Measurements from ENCODE around the gene RAD23B.

The RAD23B gene

DNA sequence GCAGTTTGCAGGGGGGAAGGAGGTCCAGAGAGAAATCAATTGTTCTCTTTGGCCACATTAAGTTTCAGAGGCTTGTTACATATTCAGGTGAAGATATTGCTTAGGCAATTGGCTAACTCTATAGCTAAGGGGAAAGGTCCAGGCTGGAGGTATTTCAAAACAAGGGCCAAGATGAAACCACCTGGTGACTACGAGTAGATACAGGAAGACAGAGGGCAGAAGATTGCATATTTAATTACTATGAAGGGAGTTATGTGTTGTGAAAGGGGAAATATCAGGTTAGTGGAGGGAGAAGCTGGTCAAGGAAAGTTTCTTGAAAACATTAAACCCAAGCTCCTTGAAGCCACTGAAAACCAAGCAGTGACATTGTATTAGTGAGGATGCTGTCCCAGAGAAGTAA is 1.9 kb upstream of the RAD23B start (continued):
- TF ChIP-seq, protein P1, sequence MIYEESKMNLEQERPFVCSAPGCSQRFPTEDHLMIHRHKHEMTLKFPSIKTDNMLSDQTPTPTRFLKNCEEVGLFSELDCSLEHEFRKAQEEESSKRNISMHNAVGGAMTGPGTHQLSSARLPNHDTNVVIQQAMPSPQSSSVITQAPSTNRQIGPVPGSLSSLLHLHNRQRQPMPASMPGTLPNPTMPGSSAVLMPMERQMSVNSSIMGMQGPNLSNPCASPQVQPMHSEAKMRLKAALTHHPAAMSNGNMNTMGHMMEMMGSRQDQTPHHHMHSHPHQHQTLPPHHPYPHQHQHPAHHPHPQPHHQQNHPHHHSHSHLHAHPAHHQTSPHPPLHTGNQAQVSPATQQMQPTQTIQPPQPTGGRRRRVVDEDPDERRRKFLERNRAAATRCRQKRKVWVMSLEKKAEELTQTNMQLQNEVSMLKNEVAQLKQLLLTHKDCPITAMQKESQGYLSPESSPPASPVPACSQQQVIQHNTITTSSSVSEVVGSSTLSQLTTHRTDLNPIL (CRISPR knock-in tag; IDR thresholded peaks at IDR 0.05; ENCODE audit: low read depth): no peak

DNA sequence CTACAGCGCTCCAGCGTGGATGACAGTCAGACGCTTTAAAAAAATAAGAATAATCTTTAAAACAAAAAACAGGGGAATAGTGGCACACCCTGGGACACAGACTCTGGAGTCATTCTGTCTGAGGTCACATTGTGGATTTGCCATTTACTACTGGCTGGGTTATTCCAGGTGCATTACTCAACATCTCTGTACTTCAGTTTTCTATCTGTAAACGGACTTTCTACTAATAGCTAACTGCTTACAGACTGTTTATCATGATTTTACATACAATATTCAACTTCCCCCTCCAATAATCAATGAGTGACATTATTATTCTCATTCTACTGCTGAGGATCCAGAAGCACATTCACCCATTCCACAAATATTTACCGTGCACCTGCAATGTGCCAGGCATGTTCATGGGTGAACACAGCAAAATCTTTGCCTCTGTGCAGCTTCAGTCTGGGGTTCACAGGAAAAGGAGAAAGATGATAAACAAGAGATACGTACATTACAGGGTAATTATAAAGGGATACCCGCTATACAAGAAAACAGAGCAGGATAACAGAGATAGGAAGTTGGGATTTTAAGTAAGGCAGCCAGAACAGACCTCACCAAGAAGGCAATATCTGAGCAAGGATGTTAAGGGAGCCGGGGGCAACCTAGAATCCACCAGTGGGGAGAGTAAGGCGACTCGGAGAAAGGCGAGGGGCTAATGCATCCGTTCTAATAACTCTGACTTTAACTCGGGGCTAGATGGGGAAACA is 984 bp upstream of the RAD23B start:
- peak; percentile 2; the same call in 2 of the 3 replicates for ATAC-seq
- no peak for TF ChIP-seq BACH2 (CRISPR knock-in tag; IDR thresholded peaks at IDR 0.05; ENCODE audit: borderline replicate concordance)
- no peak for TF ChIP-seq GLIS3 (CRISPR knock-in tag; IDR thresholded peaks at IDR 0.05)
- TF ChIP-seq ISL1 (CRISPR knock-in tag; IDR thresholded peaks at IDR 0.05): no peak

DNA sequence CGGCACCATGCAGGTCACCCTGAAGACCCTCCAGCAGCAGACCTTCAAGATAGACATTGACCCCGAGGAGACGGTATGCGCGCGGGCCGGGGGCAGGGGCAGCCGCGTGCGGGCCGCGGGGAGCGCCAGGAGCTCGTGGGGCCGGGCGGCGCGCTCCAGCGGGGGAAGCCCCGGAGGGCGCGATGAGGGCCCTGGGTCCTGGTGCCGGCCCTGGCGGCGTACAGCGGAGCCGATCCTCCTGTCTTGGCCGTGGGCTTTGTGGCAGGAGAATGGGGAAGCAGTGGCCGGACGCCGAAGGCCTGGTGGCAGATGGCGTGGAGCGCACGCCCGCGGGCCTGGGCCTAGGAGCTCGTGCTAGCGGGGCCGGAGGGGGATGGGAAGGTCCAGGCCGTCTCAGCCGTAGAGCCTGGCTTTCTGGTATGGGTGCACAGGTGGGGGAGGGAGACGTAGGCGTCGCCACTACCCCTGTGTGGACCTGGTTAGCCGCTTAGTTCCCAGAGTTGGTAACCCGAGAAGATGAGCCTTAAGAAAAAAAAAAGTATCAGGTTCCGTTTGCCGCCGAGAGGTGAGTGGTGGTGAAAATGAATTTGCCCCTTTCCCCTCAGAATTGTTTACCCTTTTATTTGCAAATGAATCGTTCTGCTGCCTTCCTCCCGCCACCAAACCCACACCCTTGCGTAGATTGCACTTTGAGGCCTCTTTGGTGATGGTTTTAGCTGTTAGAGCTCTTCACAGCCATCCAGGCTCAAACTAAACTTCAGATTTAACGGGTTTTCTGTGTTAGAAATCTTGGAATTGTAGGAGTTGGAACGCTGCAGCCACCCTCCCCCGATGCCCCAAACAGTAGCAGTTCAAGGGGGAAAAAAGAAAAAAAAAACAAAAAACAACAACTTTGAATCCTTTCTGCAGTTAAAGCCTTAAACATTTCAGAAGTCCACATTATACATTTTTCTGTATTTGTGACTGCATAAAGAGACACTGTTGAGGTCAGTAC is 841 bp downstream of the RAD23B start:
- peak; percentile 54 for ATAC-seq
- no peak for TF ChIP-seq TOX (CRISPR knock-in tag; IDR thresholded peaks at IDR 0.05; ENCODE audit: borderline replicate concordance)
- no peak for TF ChIP-seq CSDC2 (CRISPR knock-in tag; IDR thresholded peaks at IDR 0.05)
- TF ChIP-seq ZNF8 (CRISPR knock-in tag; IDR thresholded peaks at IDR 0.05): no peak
- TF ChIP-seq ZFP30 (CRISPR knock-in tag; IDR thresholded peaks at IDR 0.05): no peak
- peak; percentile 78 for TF ChIP-seq ZFP3 (CRISPR knock-in tag; IDR thresholded peaks at IDR 0.05)
- TF ChIP-seq ESRRG (CRISPR knock-in tag; IDR thresholded peaks at IDR 0.05): no peak
- no peak for TF ChIP-seq TCF4 (CRISPR knock-in tag; IDR thresholded peaks at IDR 0.05; ENCODE audit: borderline replicate concordance)

DNA sequence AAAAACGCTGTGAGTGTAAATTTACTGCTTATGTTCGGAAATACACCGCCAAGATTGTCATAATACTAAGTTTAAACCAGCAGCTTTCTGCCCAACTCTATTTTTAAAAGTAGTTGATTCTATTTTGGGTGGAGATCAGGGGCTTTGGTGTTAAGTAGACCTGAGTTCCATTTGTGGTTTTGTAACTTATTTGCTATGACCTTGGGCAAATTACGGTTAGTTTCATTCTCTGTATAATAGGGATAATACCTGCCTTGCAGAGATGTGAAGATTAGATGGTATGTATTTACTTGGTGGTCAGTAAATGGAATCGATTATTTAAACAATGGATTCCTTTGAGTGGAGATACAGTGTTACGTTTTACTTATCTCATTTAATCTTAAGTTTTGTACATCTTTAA is 1.6 kb downstream of the RAD23B start:
- TF ChIP-seq BACH2 (CRISPR knock-in tag; IDR thresholded peaks at IDR 0.05; ENCODE audit: borderline replicate concordance): no peak
- TF ChIP-seq ISL1 (CRISPR knock-in tag; IDR thresholded peaks at IDR 0.05): no peak
- TF ChIP-seq TCF4 (CRISPR knock-in tag; IDR thresholded peaks at IDR 0.05; ENCODE audit: borderline replicate concordance): no peak
- no peak for TF ChIP-seq ESRRG (CRISPR knock-in tag; IDR thresholded peaks at IDR 0.05)
- no peak for TF ChIP-seq RARB (CRISPR knock-in tag; IDR thresholded peaks at IDR 0.05)
- TF ChIP-seq OSR1 (CRISPR knock-in tag; IDR thresholded peaks at IDR 0.05): no peak
- TF ChIP-seq PPARA (CRISPR knock-in tag; IDR thresholded peaks at IDR 0.05; ENCODE audit: borderline replicate concordance): no peak
- TF ChIP-seq, protein P2, sequence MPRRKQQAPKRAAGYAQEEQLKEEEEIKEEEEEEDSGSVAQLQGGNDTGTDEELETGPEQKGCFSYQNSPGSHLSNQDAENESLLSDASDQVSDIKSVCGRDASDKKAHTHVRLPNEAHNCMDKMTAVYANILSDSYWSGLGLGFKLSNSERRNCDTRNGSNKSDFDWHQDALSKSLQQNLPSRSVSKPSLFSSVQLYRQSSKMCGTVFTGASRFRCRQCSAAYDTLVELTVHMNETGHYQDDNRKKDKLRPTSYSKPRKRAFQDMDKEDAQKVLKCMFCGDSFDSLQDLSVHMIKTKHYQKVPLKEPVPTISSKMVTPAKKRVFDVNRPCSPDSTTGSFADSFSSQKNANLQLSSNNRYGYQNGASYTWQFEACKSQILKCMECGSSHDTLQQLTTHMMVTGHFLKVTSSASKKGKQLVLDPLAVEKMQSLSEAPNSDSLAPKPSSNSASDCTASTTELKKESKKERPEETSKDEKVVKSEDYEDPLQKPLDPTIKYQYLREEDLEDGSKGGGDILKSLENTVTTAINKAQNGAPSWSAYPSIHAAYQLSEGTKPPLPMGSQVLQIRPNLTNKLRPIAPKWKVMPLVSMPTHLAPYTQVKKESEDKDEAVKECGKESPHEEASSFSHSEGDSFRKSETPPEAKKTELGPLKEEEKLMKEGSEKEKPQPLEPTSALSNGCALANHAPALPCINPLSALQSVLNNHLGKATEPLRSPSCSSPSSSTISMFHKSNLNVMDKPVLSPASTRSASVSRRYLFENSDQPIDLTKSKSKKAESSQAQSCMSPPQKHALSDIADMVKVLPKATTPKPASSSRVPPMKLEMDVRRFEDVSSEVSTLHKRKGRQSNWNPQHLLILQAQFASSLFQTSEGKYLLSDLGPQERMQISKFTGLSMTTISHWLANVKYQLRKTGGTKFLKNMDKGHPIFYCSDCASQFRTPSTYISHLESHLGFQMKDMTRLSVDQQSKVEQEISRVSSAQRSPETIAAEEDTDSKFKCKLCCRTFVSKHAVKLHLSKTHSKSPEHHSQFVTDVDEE (CRISPR knock-in tag; IDR thresholded peaks at IDR 0.05): no peak
- TF ChIP-seq TOX (CRISPR knock-in tag; IDR thresholded peaks at IDR 0.05; ENCODE audit: borderline replicate concordance): no peak
- TF ChIP-seq, protein P3, sequence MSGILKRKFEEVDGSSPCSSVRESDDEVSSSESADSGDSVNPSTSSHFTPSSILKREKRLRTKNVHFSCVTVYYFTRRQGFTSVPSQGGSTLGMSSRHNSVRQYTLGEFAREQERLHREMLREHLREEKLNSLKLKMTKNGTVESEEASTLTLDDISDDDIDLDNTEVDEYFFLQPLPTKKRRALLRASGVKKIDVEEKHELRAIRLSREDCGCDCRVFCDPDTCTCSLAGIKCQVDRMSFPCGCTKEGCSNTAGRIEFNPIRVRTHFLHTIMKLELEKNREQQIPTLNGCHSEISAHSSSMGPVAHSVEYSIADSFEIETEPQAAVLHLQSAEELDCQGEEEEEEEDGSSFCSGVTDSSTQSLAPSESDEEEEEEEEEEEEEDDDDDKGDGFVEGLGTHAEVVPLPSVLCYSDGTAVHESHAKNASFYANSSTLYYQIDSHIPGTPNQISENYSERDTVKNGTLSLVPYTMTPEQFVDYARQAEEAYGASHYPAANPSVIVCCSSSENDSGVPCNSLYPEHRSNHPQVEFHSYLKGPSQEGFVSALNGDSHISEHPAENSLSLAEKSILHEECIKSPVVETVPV (CRISPR knock-in tag; IDR thresholded peaks at IDR 0.05): no peak
- no peak for TF ChIP-seq ZFP30 (CRISPR knock-in tag; IDR thresholded peaks at IDR 0.05)
- TF ChIP-seq, protein P4, sequence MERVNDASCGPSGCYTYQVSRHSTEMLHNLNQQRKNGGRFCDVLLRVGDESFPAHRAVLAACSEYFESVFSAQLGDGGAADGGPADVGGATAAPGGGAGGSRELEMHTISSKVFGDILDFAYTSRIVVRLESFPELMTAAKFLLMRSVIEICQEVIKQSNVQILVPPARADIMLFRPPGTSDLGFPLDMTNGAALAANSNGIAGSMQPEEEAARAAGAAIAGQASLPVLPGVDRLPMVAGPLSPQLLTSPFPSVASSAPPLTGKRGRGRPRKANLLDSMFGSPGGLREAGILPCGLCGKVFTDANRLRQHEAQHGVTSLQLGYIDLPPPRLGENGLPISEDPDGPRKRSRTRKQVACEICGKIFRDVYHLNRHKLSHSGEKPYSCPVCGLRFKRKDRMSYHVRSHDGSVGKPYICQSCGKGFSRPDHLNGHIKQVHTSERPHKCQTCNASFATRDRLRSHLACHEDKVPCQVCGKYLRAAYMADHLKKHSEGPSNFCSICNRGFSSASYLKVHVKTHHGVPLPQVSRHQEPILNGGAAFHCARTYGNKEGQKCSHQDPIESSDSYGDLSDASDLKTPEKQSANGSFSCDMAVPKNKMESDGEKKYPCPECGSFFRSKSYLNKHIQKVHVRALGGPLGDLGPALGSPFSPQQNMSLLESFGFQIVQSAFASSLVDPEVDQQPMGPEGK (CRISPR knock-in tag; IDR thresholded peaks at IDR 0.05; ENCODE audit: borderline replicate concordance): no peak
- no peak for TF ChIP-seq ZFP3 (CRISPR knock-in tag; IDR thresholded peaks at IDR 0.05)
- TF ChIP-seq ZNF8 (CRISPR knock-in tag; IDR thresholded peaks at IDR 0.05): no peak
- TF ChIP-seq SNAI2 (CRISPR knock-in tag; IDR thresholded peaks at IDR 0.05): no peak
- TF ChIP-seq ARNTL (CRISPR knock-in tag; IDR thresholded peaks at IDR 0.05; ENCODE audit: borderline replicate concordance, low read depth): no peak
- no peak for TF ChIP-seq ZNF70 (CRISPR knock-in tag; IDR thresholded peaks at IDR 0.05)
- no peak for TF ChIP-seq CSDC2 (CRISPR knock-in tag; IDR thresholded peaks at IDR 0.05)
- no peak for TF ChIP-seq ZNF565 (CRISPR knock-in tag; conservative IDR thresholded peaks at IDR 0.05; ENCODE audit: low read depth)
- no peak for TF ChIP-seq ZC3H10 (CRISPR knock-in tag; IDR thresholded peaks at IDR 0.05)
- ATAC-seq: no peak
